Daoy (cell line): ENCODE measurements around the gene LENG1. TPM values are rescaled to one million over a fixed set of nuclear protein-coding genes. Genes with fewer than 3 reads are reported as not detected.
"Not testable (repeated sequence)": the region's sequence is repeated elsewhere in the genome, so short reads cannot be mapped to it uniquely, and the experiment has no call there.

Experiments
- DNase-seq: peaks from one replicate; pipeline ENCODE4 v3.0.0-alpha.2; 2015; ENCODE audit warnings: low read depth
- total RNA-seq: library from RNA; depleted of rRNA; stranded (reverse); fragments of >200 nt; shearing (Covaris generic); gene quantifications from 2 replicates; pipeline ENCODE4 v1.2.3, GENCODE V29; 2014; rRNA removed

Gene LENG1
- total RNA-seq = 15.6 and 21.3 TPM in 2 replicates

DNA sequence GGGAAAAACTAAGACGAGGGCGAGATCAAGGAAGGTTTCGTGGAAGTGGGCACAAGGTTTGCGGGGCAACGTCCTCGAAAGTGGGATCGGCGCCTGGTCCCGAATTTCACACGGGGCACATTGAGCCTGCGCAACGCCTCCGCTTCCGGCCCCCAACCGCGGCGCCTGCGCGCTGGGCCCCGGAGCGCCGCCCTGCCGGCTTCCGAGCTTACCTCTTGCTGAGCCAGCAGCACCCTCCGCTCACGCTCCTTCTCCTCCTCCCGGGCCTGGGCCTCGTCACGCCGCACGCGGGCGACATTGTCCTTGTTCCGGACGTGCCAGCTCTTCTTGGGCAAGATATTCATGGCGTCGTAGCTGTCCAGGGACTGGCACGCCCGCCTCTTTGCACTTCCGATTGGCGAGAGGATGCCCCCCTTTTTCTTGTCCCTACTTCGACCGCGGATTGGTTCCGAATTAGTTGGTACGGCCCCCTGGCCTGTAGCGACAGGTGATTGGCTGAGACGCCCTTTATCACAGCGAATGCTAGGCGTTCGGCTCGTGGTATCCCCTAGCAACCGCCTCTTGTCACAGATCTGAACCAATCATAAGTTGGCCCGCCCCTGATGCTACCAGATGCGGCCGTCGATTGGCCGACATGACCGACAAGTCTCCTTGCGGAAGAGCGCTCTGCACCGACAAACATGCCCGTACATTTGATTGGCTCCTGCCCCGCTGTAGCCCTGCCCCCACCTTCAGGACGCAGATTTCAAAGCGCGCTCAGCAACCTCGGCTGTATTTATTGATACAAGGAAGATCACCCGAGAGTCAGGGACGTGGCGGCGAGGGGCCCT lies at the start of gene LENG1:
TSS of gene LENG1 (minus strand) at position 370 of the 830 bp plus-strand sequence. CDS start at position 344, 26 bp downstream.
- peak; percentile 100 for DNase-seq

- peak; percentile 49 for DNase-seq
These were observed 49.2 kb upstream of the LENG1 start for GRCh38 chr19:54208784-54209057.

GRCh38 chr19:54207983-54208783 lies 48.7 kb upstream of the LENG1 start:
- peak; percentile 49 for DNase-seq

DNA sequence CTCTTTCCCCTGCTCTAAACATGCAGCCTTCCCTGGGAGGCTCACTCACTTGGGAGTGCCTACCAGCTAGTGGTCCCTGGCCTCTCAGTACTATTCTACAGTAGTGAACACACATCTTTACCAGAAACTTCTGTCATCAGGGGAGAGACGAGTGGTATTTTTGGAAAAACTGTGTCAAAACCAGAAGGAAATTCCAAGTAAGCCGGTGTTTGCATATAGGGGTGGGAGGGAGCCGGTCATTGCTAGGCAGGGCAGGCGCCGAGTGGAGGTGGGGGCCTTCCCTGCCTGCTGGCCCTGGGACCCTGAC lies 48.1 kb upstream of the LENG1 start:
- no peak for DNase-seq

GRCh38 chr19:54207193-54207592 lies 47.7 kb upstream of the LENG1 start:
- DNase-seq = not testable (repeated sequence)

DNA sequence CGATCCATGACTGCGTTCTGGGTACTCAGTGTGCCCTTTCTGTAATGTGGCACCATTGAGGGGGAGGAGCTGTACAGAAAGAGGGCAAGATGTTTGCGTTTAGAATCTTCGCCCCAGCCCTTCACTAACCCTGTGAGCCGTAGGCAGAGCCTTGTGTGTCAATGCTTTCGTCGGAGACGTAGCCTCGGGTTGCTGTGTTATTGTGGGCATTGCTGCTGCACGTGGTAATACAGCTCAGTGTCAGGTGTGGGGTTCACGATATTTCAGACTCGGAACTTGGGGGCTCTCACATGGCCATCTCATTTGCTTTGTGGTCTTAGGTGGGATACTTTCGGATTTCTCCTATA lies 47.3 kb upstream of the LENG1 start:
- DNase-seq = no peak

GRCh38 chr19:54206030-54206830 lies 46.7 kb upstream of the LENG1 start:
- no peak for DNase-seq

DNA sequence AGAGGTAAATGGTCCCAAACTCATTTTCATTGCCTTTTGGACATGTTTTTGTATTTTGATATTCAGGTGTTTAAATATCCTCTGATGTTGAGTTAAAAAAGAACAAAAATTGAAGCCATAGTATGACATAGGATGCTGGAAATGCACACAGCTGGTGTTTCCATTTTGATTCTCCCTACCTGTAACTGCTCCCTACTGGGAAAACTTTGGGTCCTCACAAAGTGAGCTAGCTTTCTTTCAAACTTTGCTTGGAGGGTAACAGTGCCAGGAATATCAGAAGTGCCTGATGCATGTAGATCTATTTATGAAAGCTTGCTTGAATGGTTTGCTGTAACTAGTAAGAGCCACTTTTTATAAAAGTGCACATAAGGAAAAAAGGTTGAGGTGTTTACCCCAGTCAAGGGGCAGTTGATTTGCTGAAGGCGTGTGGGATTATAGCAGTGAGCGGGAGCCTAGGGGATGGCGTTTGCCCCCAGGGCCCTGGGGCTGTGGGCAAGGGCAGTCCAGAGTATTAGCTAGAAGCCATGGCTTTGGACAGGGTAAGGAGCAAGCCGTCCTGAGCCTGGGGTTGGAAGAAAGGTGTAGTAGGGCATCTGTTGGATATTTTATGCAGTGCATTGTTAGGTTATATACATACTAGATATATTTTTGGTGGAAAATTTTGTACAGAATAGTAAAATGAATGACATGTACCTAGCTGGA lies 45.4 kb upstream of the LENG1 start:
- no peak for DNase-seq

- no peak for DNase-seq
These were observed 43.7 kb upstream of the LENG1 start for GRCh38 chr19:54203151-54203611.

DNA sequence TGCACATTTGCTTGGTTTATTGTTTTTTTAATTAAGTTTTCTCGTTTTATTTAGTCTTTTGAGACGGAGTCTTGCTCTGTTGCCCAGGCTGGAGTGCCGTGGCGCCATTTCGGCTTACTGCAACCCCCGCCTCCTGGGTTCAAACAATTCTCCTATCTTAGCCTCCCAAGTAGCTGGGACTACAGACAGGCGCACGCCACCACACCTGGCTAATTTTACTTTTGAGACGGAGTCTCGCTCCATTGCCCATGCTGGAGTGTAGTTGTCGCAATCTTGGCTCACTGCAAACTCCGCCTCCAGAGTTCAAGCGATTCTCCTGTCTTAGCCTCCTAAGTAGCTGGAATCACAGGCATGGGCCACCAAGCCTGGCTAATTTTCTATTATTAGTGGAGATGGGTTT lies 42.5 kb upstream of the LENG1 start:
- no peak for DNase-seq

- no peak for DNase-seq
These were observed 41.7 kb upstream of the LENG1 start for GRCh38 chr19:54201172-54201701.

GRCh38 chr19:54199401-54199800 lies 39.9 kb upstream of the LENG1 start:
- no peak for DNase-seq

DNA sequence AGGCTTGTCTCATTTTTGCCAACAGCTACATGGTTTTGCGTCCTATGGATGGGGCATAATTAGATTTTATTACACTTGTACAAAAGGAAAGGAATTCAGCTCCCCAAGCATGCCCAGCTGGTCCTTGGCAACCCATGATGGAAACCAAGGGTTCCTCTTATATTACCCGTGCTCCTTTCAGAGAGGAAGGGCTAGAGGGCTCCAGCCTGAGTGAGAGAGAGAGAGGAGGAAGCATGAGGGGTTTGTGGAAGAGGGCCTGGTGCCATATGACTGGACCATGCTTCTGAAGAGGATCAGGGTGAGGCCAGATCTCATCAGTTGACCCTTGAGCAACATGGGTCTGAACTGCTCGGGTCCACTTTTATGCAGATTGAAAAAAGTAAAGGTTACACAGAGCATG lies 37.6 kb upstream of the LENG1 start:
- DNase-seq = no peak

- DNase-seq = no peak
These were observed 37.0 kb upstream of the LENG1 start for GRCh38 chr19:54196536-54196935.

- not testable (repeated sequence) for DNase-seq
These were observed 34.9 kb upstream of the LENG1 start for GRCh38 chr19:54194463-54194862.

DNA sequence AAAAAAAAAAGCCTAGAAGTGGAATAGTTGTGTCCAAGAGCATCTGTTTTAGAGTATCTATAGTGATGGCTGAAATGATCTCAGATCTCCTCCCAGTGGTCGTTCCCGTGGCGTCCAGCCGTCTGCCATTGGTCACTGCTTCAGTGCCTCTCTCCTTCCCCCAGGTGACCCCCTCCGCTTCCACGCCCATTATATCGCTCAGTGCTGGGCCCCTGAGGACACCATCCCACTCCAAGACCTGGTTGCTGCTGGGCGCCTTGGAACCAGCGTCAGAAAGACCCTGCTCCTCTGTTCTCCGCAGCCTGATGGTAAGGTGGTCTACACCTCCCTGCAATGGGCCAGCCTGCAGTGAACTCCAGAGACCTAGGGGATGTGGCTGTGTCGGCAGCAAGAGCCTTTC lies 33.5 kb upstream of the LENG1 start:
- no peak for DNase-seq

GRCh38 chr19:54191811-54192453 lies 32.4 kb upstream of the LENG1 start:
- no peak for DNase-seq

DNA sequence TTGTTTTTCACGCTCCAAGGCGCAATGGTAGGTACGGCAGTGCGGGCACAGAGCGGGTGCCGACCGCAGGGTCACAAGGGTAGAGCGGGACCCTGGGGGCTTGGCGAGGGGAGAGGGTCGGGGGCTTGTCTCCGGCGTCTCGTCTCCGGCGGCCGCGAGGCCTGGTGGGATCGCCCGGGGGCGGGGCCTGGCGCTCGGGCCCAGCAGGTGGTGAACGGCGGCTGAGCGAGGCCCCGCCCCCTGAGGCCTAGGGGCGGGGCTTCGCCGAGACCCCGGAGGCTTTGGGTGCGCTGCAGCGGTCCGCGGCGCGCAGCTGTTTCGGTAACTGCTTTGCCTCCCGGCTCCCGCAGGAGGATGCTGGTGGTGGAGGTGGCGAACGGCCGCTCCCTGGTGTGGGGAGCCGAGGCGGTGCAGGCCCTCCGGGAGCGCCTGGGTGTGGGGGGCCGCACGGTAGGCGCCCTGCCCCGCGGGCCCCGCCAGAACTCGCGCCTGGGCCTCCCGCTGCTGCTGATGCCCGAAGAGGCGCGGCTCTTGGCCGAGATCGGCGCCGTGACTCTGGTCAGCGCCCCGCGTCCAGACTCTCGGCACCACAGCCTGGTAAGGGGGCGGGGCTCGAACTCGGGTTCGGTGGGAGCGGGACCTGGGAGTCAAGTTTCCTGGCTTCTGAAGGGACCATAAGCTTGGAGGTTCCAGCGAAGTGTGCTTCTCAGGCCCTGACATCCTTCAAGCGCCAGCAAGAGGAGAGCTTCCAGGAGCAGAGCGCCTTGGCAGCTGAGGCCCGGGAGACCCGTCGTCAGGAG lies 31.7 kb upstream of the LENG1 start, which contains the start of gene TSEN34:
TSS of gene TSEN34 (plus strand) at position 298 of the 800 bp plus-strand sequence. CDS start at position 355, 57 bp downstream.
- DNase-seq = peak; percentile 89

DNA sequence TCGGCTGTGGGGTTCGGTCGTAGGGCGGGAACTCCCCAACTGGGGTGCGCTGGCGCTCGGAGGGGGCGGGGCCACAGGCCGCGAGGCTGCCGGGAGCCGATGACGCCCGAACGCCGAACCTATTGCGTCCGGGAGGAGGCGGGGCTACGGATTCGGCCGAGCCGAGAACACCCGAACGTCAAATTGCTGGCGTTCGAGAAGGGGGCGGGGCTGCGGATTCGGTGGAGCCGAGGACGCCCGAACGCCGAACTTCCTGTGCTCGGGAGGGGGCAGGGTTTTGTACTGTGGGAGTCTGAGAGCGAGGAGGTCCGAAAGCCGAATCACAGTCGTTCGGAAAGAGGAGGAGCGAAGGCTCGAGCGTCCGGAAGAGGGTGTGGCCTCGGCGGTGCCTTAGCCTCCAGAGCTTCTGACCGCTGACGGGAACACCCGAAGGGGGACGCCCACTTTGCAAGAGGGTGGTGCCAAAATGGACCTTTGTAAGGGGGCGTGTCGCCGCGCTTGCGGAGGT lies 31.0 kb upstream of the LENG1 start:
- peak; percentile 99 for DNase-seq
